CD14-positive monocyte (primary cell): Measurements from ENCODE around the gene GALC. TPM values are rescaled to one million over a fixed set of nuclear protein-coding genes. Genes with fewer than 3 reads are reported as not detected.

Experiments
- DNase-seq, 3 donors: peaks; one replicate each; pipeline ENCODE4 v3.0.0-alpha.2; 2011 to 2022
- H2AFZ ChIP-seq: 2 replicates; pipeline ENCODE4 v1.6.0; 2012; ENCODE audit warnings: mild to moderate bottlenecking, low read depth, low read length, inconsistent platforms; ENCODE audit not compliant: insufficient read depth, poor library complexity, severe bottlenecking
- H3K27ac ChIP-seq, 2 donors: 1 replicate in 1 of 2; 2 replicates in 1 of 2; pipeline ENCODE4 v1.5.1; 2012 to 2013; ENCODE audit warnings: low read length in 2 of 2, control low read depth in 1 of 2, inconsistent platforms in 1 of 2, low read depth in 1 of 2, mild to moderate bottlenecking in 1 of 2
- H3K27me3 ChIP-seq, 2 donors: one replicate each; pipeline versions ENCODE4 v1.6.0 to v1.6.1; 2011 to 2013; ENCODE audit warnings: low read length in 2 of 2; ENCODE audit not compliant: control insufficient read depth in 2 of 2, insufficient read depth in 2 of 2
- H3K36me3 ChIP-seq, 2 donors: replicated peaks in 1 of 2; 1 replicate in 1 of 2; 2 replicates in 1 of 2; pipeline versions ENCODE4 v1.5.1 to v1.6.1; 2012 to 2013; ENCODE audit warnings: low read length in 2 of 2, control low read depth in 1 of 2, inconsistent platforms in 1 of 2, mild to moderate bottlenecking in 1 of 2; ENCODE audit not compliant: insufficient read depth in 2 of 2, control insufficient read depth in 1 of 2
- H3K4me1 ChIP-seq, 2 donors: 1 replicate in 1 of 2; 2 replicates in 1 of 2; pipeline versions ENCODE4 v1.5.1 to v1.6.1; 2012 to 2013; ENCODE audit warnings: low read length in 2 of 2, control low read depth in 1 of 2, inconsistent platforms in 1 of 2, mild to moderate bottlenecking in 1 of 2, moderate library complexity in 1 of 2; ENCODE audit not compliant: insufficient read depth in 2 of 2, control insufficient read depth in 1 of 2
- H3K4me2 ChIP-seq: replicated peaks from 2 replicates; pipeline ENCODE3; 2012; ENCODE audit warnings: low read length, moderate library complexity, mild to moderate bottlenecking; ENCODE audit not compliant: poor library complexity, severe bottlenecking; ENCODE audit errors: extremely low read depth
- H3K4me3 ChIP-seq, 3 experiments: fragments of 200-600 bp in 1 of 3; sonication (generic) in 1 of 3; replicated peaks in 1 of 3; 1 replicate in 2 of 3; 2 replicates in 1 of 3; pipeline ENCODE4 v1.5.1; 2011 to 2013; ENCODE audit warnings: low read length in 3 of 3, mild to moderate bottlenecking in 3 of 3, control low read depth in 2 of 3, low read depth in 2 of 3, inconsistent platforms in 1 of 3, moderate library complexity in 1 of 3
- H3K79me2 ChIP-seq: 2 replicates; pipeline ENCODE4 v1.6.0; 2012; ENCODE audit warnings: mild to moderate bottlenecking, control low read depth, inconsistent platforms, low read length, moderate library complexity; ENCODE audit not compliant: insufficient read depth
- H3K9ac ChIP-seq: 2 replicates; pipeline ENCODE4 v1.6.0; 2017; ENCODE audit warnings: low read length, mild to moderate bottlenecking; ENCODE audit not compliant: insufficient read depth, poor library complexity, severe bottlenecking
- H3K9me3 ChIP-seq, 2 donors: replicated peaks in 1 of 2; 1 replicate in 1 of 2; 2 replicates in 1 of 2; pipeline versions ENCODE4 v1.5.1 to v1.6.1; 2012 to 2013; ENCODE audit warnings: low read length in 2 of 2, control low read depth in 1 of 2; ENCODE audit not compliant: control insufficient read depth in 1 of 2, insufficient read depth in 1 of 2
- H4K20me1 ChIP-seq: 2 replicates; pipeline ENCODE4 v1.6.0; 2012; ENCODE audit warnings: mild to moderate bottlenecking, low read length, control low read depth, moderate library complexity; ENCODE audit not compliant: insufficient read depth
- H3K27ac Mint-ChIP-seq, 7 donors: one replicate each; pipeline ENCODE4 v1.8.0; 2020; ENCODE audit warnings: mild to moderate bottlenecking in 7 of 7, mixed read lengths in 7 of 7, moderate library complexity in 6 of 7, inconsistent platforms in 2 of 7
- H3K27me3 Mint-ChIP-seq, 3 donors: one replicate each; pipeline ENCODE4 v1.8.0; 2021 to 2022; ENCODE audit warnings: low read depth in 3 of 3, mild to moderate bottlenecking in 3 of 3, mixed read lengths in 3 of 3, moderate library complexity in 3 of 3, inconsistent platforms in 1 of 3
- H3K36me3 Mint-ChIP-seq, 2 donors: one replicate each; pipeline ENCODE4 v1.8.0; 2020; ENCODE audit warnings: mixed read lengths in 2 of 2, inconsistent platforms in 1 of 2, mild to moderate bottlenecking in 1 of 2
- H3K4me1 Mint-ChIP-seq: one replicate; pipeline ENCODE4 v1.8.0; 2020; ENCODE audit warnings: mild to moderate bottlenecking, mixed read lengths
- H3K4me3 Mint-ChIP-seq, 2 donors: one replicate each; pipeline ENCODE4 v1.8.0; 2020; ENCODE audit warnings: mild to moderate bottlenecking in 2 of 2, mixed read lengths in 2 of 2, moderate library complexity in 1 of 2
- H3K9me3 Mint-ChIP-seq, 7 donors: one replicate each; pipeline ENCODE4 v1.8.0; 2020 to 2022; ENCODE audit warnings: mixed read lengths in 7 of 7, mild to moderate bottlenecking in 6 of 7, moderate library complexity in 6 of 7, inconsistent platforms in 2 of 7
- WGBS: methylation state at CpG from one replicate; pipeline ENCODE4 v1.1.5; 2013; ENCODE audit warnings: missing lambda C conversion rate; ENCODE audit not compliant: insufficient coverage; 5-methylcytosine and 5-hydroxymethylcytosine counted together
- intact Hi-C, 2 donors: fragments of 100-400 bp; cut with micrococcal nuclease; formaldehyde crosslinking; loops; one replicate each; pipeline versions ENCODE4 v1.15.0 to v1.15.1; 2023
- polyA plus RNA-seq, 3 donors: library from polyadenylated mRNA; depleted of rRNA in 1 of 3; unstranded in 2 of 3; stranded (reverse) in 1 of 3; fragments of 300-500 nt in 2 of 3; fragments of >200 nt in 1 of 3; fragmentation: Illumina TruSeq in 2 of 3; gene quantifications; 1 replicate in 2 of 3; 2 replicates in 1 of 3; pipeline ENCODE4 v1.2.3, GENCODE V29; 2012 to 2021
- TF ChIP-seq, protein P1 (sequence below): fragments of 200-600 bp; IDR thresholded peaks from one replicate; pipeline ENCODE4 v1.8.0; 2022; ENCODE audit warnings: antibody characterized with exemption, mild to moderate bottlenecking

Gene GALC
- polyA plus RNA-seq, 3 donors, result 28.6 to 40.6 (median 33.8) TPM

DNA sequence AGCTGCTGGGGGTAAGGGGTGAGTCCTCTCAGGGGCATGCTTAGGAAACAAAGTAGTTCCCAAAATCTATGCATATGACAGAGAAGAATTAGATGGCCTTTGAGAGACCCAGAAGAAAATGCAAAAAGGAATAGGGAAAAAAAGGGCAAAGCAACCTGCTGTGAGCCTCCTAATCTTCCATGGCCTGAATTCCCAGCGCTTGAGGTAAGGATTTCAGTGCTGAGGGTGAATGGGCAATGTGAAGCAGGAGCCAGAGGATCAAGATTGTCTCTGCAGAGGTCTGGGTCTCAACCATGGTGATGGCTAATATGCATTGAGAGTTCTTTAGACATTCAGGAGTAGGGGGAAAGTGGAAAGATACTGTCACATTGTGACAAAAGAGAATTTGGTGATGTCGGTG lies 43.4 kb upstream of the GALC start:
- Mint-ChIP-seq H3K4me3 (no peak overlapping the region), H3K36me3 (peaks cover 3 to 19% of the 10 kb centered on the region in 2 donors), H3K27ac (no peak overlapping the region), H3K27me3 (peaks cover 0 to 6% (median 5%) of the 10 kb centered on the region in 3 donors), H3K9me3 (peaks cover 0 to 5% (median 2%) of the 10 kb centered on the region in 7 donors), H3K4me1 (peaks cover 31% of the 10 kb centered on the region)
- H3K36me3 ChIP-seq, result no peaks in the 10 kb centered on the region
- no peak overlapping the region for H2AFZ ChIP-seq
- TF ChIP-seq, protein P1, sequence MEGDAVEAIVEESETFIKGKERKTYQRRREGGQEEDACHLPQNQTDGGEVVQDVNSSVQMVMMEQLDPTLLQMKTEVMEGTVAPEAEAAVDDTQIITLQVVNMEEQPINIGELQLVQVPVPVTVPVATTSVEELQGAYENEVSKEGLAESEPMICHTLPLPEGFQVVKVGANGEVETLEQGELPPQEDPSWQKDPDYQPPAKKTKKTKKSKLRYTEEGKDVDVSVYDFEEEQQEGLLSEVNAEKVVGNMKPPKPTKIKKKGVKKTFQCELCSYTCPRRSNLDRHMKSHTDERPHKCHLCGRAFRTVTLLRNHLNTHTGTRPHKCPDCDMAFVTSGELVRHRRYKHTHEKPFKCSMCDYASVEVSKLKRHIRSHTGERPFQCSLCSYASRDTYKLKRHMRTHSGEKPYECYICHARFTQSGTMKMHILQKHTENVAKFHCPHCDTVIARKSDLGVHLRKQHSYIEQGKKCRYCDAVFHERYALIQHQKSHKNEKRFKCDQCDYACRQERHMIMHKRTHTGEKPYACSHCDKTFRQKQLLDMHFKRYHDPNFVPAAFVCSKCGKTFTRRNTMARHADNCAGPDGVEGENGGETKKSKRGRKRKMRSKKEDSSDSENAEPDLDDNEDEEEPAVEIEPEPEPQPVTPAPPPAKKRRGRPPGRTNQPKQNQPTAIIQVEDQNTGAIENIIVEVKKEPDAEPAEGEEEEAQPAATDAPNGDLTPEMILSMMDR, result no peak
- WGBS, result 96% methylated on average over 2 of the region's 2 CpGs
- H3K27ac ChIP-seq, result no peak overlapping the region
- no peak overlapping the region for H3K4me3 ChIP-seq
- no peak overlapping the region for H3K9ac ChIP-seq
- no peak overlapping the region for H3K4me2 ChIP-seq
- no peak for DNase-seq
- no peaks in the 10 kb centered on the region for H3K79me2 ChIP-seq
- H3K4me1 ChIP-seq, result peaks cover 29 to 33% of the 10 kb centered on the region in 2 donors
- no peaks in the 10 kb centered on the region for H4K20me1 ChIP-seq
- H3K9me3 ChIP-seq, result no peaks in the 10 kb centered on the region
- intact Hi-C loops, result no loop called here
- peaks cover 0 to 3% of the 10 kb centered on the region in 2 donors for H3K27me3 ChIP-seq

DNA sequence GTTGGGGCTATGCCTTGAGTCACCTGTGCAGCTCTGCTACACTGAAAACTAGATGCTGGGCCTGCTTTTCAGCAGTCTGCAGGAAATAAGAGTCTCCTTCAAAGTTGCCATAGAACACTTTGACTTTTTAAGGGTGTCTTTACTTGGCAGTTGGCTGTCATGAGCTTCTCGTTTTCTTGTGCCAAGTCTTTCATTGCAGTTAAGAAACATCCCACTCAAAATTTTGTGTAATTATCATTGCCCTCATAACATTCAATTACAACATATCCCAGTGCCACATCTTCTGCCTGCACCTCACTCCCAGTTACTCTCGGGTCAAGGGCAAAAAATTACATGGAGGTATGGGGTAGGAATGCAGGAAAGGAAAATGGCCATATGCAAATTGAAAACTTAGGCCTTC lies 41.1 kb upstream of the GALC start:
- no peaks in the 10 kb centered on the region for H3K36me3 ChIP-seq
- Mint-ChIP-seq H3K4me1 (peaks cover 48% of the 10 kb centered on the region), H3K27ac (peak overlapping the region in 2 of 7 donors; percentile 47 to 63), H3K36me3 (peaks cover 3 to 19% of the 10 kb centered on the region in 2 donors), H3K4me3 (no peak overlapping the region), H3K27me3 (peaks cover 0 to 6% (median 5%) of the 10 kb centered on the region in 3 donors), H3K9me3 (peaks cover 0 to 5% (median 2%) of the 10 kb centered on the region in 7 donors)
- no peaks in the 10 kb centered on the region for H4K20me1 ChIP-seq
- peaks cover 38 to 39% of the 10 kb centered on the region in 2 donors for H3K4me1 ChIP-seq
- H2AFZ ChIP-seq, result no peak overlapping the region
- H3K4me3 ChIP-seq, result no peak overlapping the region
- intact Hi-C loops, result no loop called here
- WGBS, result no CpG with 5 or more reads among the region's 2 CpGs
- peak overlapping the region in 1 of 2 donors; percentile 18 for H3K27ac ChIP-seq
- H3K4me2 ChIP-seq, result no peak overlapping the region
- no peaks in the 10 kb centered on the region for H3K9me3 ChIP-seq
- TF ChIP-seq, protein P1, result no peak
- peaks cover 0 to 3% of the 10 kb centered on the region in 2 donors for H3K27me3 ChIP-seq
- no peak for DNase-seq
- H3K79me2 ChIP-seq, result no peaks in the 10 kb centered on the region
- H3K9ac ChIP-seq, result no peak overlapping the region
